Keratinocyte (primary cell): ENCODE data around the gene ATF3. TPM values are rescaled to one million over a fixed set of nuclear protein-coding genes. Genes with fewer than 3 reads are reported as not detected.

Experiments
- DNase-seq: peaks from one replicate; pipeline ENCODE4 v3.0.0-alpha.2; 2011; ENCODE audit warnings: low read depth, missing footprints, low spot score
- FAIRE-seq: peaks from 2 replicates; lab custom pipeline; 2011; peaks lifted over from hg19 to GRCh38; lab: Jason Lieb, UNC
- H2AFZ ChIP-seq: 2 replicates; pipeline ENCODE4 v1.6.0; 2012; ENCODE audit warnings: low read length, control low read depth, inconsistent platforms; ENCODE audit not compliant: control insufficient read depth
- H3K27ac ChIP-seq: 2 replicates; pipeline ENCODE4 v1.5.1; 2011; ENCODE audit warnings: low read length; ENCODE audit not compliant: control insufficient read depth, insufficient read depth
- H3K27me3 ChIP-seq: 3 replicates; pipeline ENCODE4 v1.6.0; 2011; ENCODE audit warnings: low read length; ENCODE audit not compliant: control insufficient read depth, insufficient read depth; ENCODE audit errors: extremely low read depth
- H3K36me3 ChIP-seq, 2 experiments: 2 replicates in 1 of 2; 3 replicates in 1 of 2; pipeline ENCODE4 v1.5.1; 2011; ENCODE audit warnings: low read length in 2 of 2, mild to moderate bottlenecking in 1 of 2; ENCODE audit not compliant: control insufficient read depth in 2 of 2, insufficient read depth in 2 of 2; ENCODE audit errors: extremely low read depth in 1 of 2
- H3K4me1 ChIP-seq: 3 replicates; pipeline ENCODE4 v1.5.1; 2011; ENCODE audit warnings: low read length; ENCODE audit not compliant: control insufficient read depth, insufficient read depth; ENCODE audit errors: extremely low read depth
- H3K4me2 ChIP-seq: 3 replicates; pipeline ENCODE4 v1.6.0; 2011; ENCODE audit warnings: low read depth, low read length; ENCODE audit not compliant: control insufficient read depth, insufficient read depth; ENCODE audit errors: extremely low read depth
- H3K4me3 ChIP-seq, 3 experiments: fragments of 200-600 bp in 1 of 3; sonication (generic) in 1 of 3; 2 replicates in 2 of 3; 3 replicates in 1 of 3; pipeline ENCODE4 v1.5.1; 2011 to 2016; ENCODE audit warnings: low read length in 3 of 3, mild to moderate bottlenecking in 3 of 3, control low read depth in 2 of 3, inconsistent platforms in 1 of 3, low read depth in 1 of 3, mixed read lengths in 1 of 3, mixed run types in 1 of 3, moderate library complexity in 1 of 3; ENCODE audit not compliant: control insufficient read depth in 2 of 3, insufficient read depth in 2 of 3; ENCODE audit errors: extremely low read depth in 1 of 3
- H3K79me2 ChIP-seq: 2 replicates; pipeline ENCODE4 v1.6.0; 2012; ENCODE audit warnings: low read length; ENCODE audit not compliant: control insufficient read depth, insufficient read depth
- H3K9ac ChIP-seq: 3 replicates; pipeline ENCODE4 v1.6.0; 2011; ENCODE audit warnings: low read length; ENCODE audit not compliant: control insufficient read depth, insufficient read depth; ENCODE audit errors: extremely low read depth
- H3K9me1 ChIP-seq: 3 replicates; pipeline ENCODE4 v1.6.0; 2011; ENCODE audit warnings: low read length; ENCODE audit not compliant: control insufficient read depth, insufficient read depth; ENCODE audit errors: extremely low read depth
- H3K9me3 ChIP-seq: 2 replicates; pipeline ENCODE4 v1.5.1; 2012; ENCODE audit warnings: low read depth, low read length; ENCODE audit not compliant: control insufficient read depth
- H4K20me1 ChIP-seq: 3 replicates; pipeline ENCODE4 v1.6.0; 2011; ENCODE audit warnings: low read length; ENCODE audit not compliant: control insufficient read depth, insufficient read depth; ENCODE audit errors: extremely low read depth
- CTCF ChIP-seq, 3 experiments: IDR thresholded peaks in 1 of 3; conservative IDR thresholded peaks in 1 of 3; optimal IDR thresholded peaks in 1 of 3; 2 replicates in 2 of 3; 3 replicates in 1 of 3; pipeline versions ENCODE3 to v1.5.1; 2011; ENCODE audit warnings: low read length in 3 of 3, mild to moderate bottlenecking in 3 of 3, moderate library complexity in 2 of 3, control low read depth in 1 of 3, inconsistent platforms in 1 of 3; ENCODE audit not compliant: insufficient read depth in 2 of 3; ENCODE audit errors: extremely low read depth in 1 of 3
- EZH2 ChIP-seq: IDR thresholded peaks from one replicate; pipeline ENCODE4 v1.6.1; 2012; ENCODE audit warnings: inconsistent platforms, mild to moderate bottlenecking, low read length, moderate library complexity
- dilution Hi-C: fragments of 300-500 bp; cut with MboI; formaldehyde crosslinking; loops from one replicate; pipeline ENCODE4 v1.7.0; 2020; ENCODE audit warnings: low sequenced_read_pairs; ENCODE audit not compliant: extremely low pct_ligation_motif_present
- polyA plus RNA-seq, 5 experiments: library from polyadenylated mRNA; depleted of rRNA in 3 of 5; stranded (reverse) in 3 of 5; stranded (forward) in 1 of 5; unstranded in 1 of 5; fragments of >200 nt; gene quantifications; 1 replicate in 1 of 5; 2 replicates in 3 of 5; 3 replicates in 1 of 5; pipeline versions ENCODE4 v1.2.1 to v1.2.3, GENCODE V29; 2011 to 2012; ENCODE audit warnings: missing spikeins in 2 of 5, low read depth in 1 of 5, low replicate concordance in 1 of 5

Gene ATF3
- polyA plus RNA-seq, 1 donor (not counting 4 experiments of a cell fraction or from before 2014, with no cell fraction given): 45.1 TPM

- Histone ChIP-seq H3K4me3 (no peak overlapping the region), H3K79me2 (no peaks in the 10 kb centered on the region), H3K9me1 (no peaks in the 10 kb centered on the region), H3K27ac (no peak overlapping the region), H3K9ac (no peak overlapping the region), H3K9me3 (no peaks in the 10 kb centered on the region), H3K36me3 (no peaks in the 10 kb centered on the region), H4K20me1 (no peaks in the 10 kb centered on the region), H2AFZ (no peak overlapping the region), H3K27me3 (peaks cover 6% of the 10 kb centered on the region), H3K4me2 (no peak overlapping the region), H3K4me1 (peaks cover 17% of the 10 kb centered on the region)
- DNase-seq: no peak
- TF ChIP-seq EZH2 (no peak), CTCF (optimal IDR thresholded peaks at IDR 0.05 in 1 of 3, IDR thresholded peaks at IDR 0.05 in 1 of 3, conservative IDR thresholded peaks at IDR 0.05 in 1 of 3; ENCODE audit: extremely low read depth in 1 of 3, insufficient read depth in 2 of 3, low read length in 3 of 3) (no peak)
- dilution Hi-C loops: no loop called here
- no peak for FAIRE-seq
Measured at GRCh38 chr1:212600071-212600915, 8.3 kb upstream of the ATF3 start.

- H3K9ac ChIP-seq: no peak overlapping the region
- H3K27ac ChIP-seq: no peak overlapping the region
- no peaks in the 10 kb centered on the region for H3K9me1 ChIP-seq
- H3K4me3 ChIP-seq: no peak overlapping the region
- no peak for DNase-seq
- H3K27me3 ChIP-seq: peaks cover 6% of the 10 kb centered on the region
- H4K20me1 ChIP-seq: no peaks in the 10 kb centered on the region
- no peaks in the 10 kb centered on the region for H3K79me2 ChIP-seq
- H3K4me2 ChIP-seq: no peak overlapping the region
- dilution Hi-C loops: no loop called here
- H3K9me3 ChIP-seq: no peaks in the 10 kb centered on the region
- FAIRE-seq: no peak
- no peak overlapping the region for H2AFZ ChIP-seq
- H3K4me1 ChIP-seq: peaks cover 18% of the 10 kb centered on the region
- TF ChIP-seq CTCF (optimal IDR thresholded peaks at IDR 0.05 in 1 of 3, IDR thresholded peaks at IDR 0.05 in 1 of 3, conservative IDR thresholded peaks at IDR 0.05 in 1 of 3; ENCODE audit: extremely low read depth in 1 of 3, insufficient read depth in 2 of 3, low read length in 3 of 3) (no peak), EZH2 (no peak)
- no peaks in the 10 kb centered on the region for H3K36me3 ChIP-seq
Measured at GRCh38 chr1:212600980-212601379, 7.6 kb upstream of the ATF3 start.
